Keratinocyte (primary cell): ENCODE data around the gene EXOC8.

Source experiments
- EZH2 ChIP-seq: IDR thresholded peaks from one replicate; pipeline ENCODE4 v1.6.1; 2012; ENCODE audit warnings: inconsistent platforms, mild to moderate bottlenecking, low read length, moderate library complexity
- TF ChIP-seq, protein P1 (sequence below), 3 experiments: IDR thresholded peaks in 1 of 3; conservative IDR thresholded peaks in 1 of 3; optimal IDR thresholded peaks in 1 of 3; 2 replicates in 2 of 3; 3 replicates in 1 of 3; pipeline versions ENCODE3 to v1.5.1; 2011; ENCODE audit warnings: low read length in 3 of 3, mild to moderate bottlenecking in 3 of 3, moderate library complexity in 2 of 3, control low read depth in 1 of 3, inconsistent platforms in 1 of 3; ENCODE audit not compliant: insufficient read depth in 2 of 3; ENCODE audit errors: extremely low read depth in 1 of 3

DNA sequence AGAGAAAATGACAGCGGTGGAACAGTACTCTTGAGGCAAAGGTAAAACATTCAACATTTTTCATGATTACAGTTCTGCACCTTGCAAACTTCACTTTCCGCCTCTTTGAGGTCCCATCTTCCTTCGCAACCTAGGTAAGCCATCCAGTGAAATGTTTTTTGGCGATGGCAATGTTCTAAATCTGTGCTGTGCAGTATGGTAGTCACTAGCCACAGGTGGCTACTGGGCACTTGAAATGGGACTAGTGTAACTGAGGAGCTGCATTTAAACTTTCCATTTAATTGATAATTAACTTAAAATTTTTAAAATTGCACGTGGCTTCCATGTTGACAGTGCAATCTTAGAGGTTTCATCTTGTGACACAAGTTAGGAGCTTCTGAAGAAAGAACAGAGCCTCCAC is 13.0 kb downstream of the EXOC8 start:
- TF ChIP-seq, protein P1, sequence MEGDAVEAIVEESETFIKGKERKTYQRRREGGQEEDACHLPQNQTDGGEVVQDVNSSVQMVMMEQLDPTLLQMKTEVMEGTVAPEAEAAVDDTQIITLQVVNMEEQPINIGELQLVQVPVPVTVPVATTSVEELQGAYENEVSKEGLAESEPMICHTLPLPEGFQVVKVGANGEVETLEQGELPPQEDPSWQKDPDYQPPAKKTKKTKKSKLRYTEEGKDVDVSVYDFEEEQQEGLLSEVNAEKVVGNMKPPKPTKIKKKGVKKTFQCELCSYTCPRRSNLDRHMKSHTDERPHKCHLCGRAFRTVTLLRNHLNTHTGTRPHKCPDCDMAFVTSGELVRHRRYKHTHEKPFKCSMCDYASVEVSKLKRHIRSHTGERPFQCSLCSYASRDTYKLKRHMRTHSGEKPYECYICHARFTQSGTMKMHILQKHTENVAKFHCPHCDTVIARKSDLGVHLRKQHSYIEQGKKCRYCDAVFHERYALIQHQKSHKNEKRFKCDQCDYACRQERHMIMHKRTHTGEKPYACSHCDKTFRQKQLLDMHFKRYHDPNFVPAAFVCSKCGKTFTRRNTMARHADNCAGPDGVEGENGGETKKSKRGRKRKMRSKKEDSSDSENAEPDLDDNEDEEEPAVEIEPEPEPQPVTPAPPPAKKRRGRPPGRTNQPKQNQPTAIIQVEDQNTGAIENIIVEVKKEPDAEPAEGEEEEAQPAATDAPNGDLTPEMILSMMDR (optimal IDR thresholded peaks at IDR 0.05 in 1 of 3, IDR thresholded peaks at IDR 0.05 in 1 of 3, conservative IDR thresholded peaks at IDR 0.05 in 1 of 3; ENCODE audit: extremely low read depth in 1 of 3, insufficient read depth in 2 of 3, low read length in 3 of 3): no peak
- TF ChIP-seq EZH2: no peak
